DND-41 (cell line): ENCODE results near the gene NRP1.

ENCODE experiments used
- ATAC-seq: fragments of 200-7000 bp; cut with Tn5 transposase; 3 replicates; pipeline ENCODE4 v1.9.1; 2021; ENCODE audit warnings: low read depth; ENCODE audit not compliant: insufficient read depth
- DNase-seq: peaks from one replicate; pipeline ENCODE4 v3.0.0-alpha.2; 2020
- H2AFZ ChIP-seq: 2 replicates; pipeline ENCODE4 v1.6.0; 2012; ENCODE audit warnings: low read depth, low read length
- H3K27ac ChIP-seq: 2 replicates; pipeline ENCODE4 v1.5.1; 2012; ENCODE audit warnings: low read length, inconsistent platforms
- H3K27me3 ChIP-seq: fragments of 200-600 bp; sonication (generic); 2 replicates; pipeline ENCODE4 v1.6.0; 2012; ENCODE audit warnings: low read length, mild to moderate bottlenecking, inconsistent platforms; ENCODE audit not compliant: insufficient read depth, poor library complexity
- H3K36me3 ChIP-seq: 2 replicates; pipeline ENCODE4 v1.5.1; 2012; ENCODE audit warnings: low read length, inconsistent platforms; ENCODE audit not compliant: insufficient read depth
- H3K4me1 ChIP-seq: 2 replicates; pipeline ENCODE4 v1.5.1; 2012; ENCODE audit warnings: mild to moderate bottlenecking, low read length; ENCODE audit not compliant: insufficient read depth
- H3K4me2 ChIP-seq: 2 replicates; pipeline ENCODE4 v1.6.0; 2012; ENCODE audit warnings: mild to moderate bottlenecking, moderate library complexity, low read length, inconsistent platforms; ENCODE audit not compliant: insufficient read depth
- H3K4me3 ChIP-seq, 2 experiments: fragments of 200-600 bp in 1 of 2; shearing (Covaris generic) in 1 of 2; 2 replicates each; pipeline ENCODE4 v1.5.1; 2012 to 2016; ENCODE audit warnings: inconsistent platforms in 2 of 2, low read length in 2 of 2, mild to moderate bottlenecking in 2 of 2, low read depth in 1 of 2, moderate library complexity in 1 of 2
- H3K79me2 ChIP-seq: 2 replicates; pipeline ENCODE4 v1.6.0; 2012; ENCODE audit warnings: low read length, inconsistent platforms; ENCODE audit not compliant: insufficient read depth
- H3K9ac ChIP-seq: 2 replicates; pipeline ENCODE4 v1.6.0; 2012; ENCODE audit warnings: low read depth, mild to moderate bottlenecking, inconsistent platforms, low read length, moderate library complexity
- H3K9me3 ChIP-seq: 2 replicates; pipeline ENCODE4 v1.5.1; 2012; ENCODE audit warnings: low read length, moderate library complexity, mild to moderate bottlenecking, inconsistent platforms; ENCODE audit not compliant: insufficient read depth, severe bottlenecking
- H4K20me1 ChIP-seq: 2 replicates; pipeline ENCODE4 v1.6.0; 2012; ENCODE audit warnings: low read length; ENCODE audit not compliant: insufficient read depth
- EZH2 ChIP-seq: IDR thresholded peaks from 3 replicates; pipeline ENCODE4 v1.6.1; 2012; ENCODE audit warnings: borderline replicate concordance, low read depth, mild to moderate bottlenecking, moderate library complexity, low read length, inconsistent platforms; ENCODE audit not compliant: severe bottlenecking
- TF ChIP-seq, protein P1 (sequence below): IDR thresholded peaks from 2 replicates; pipeline ENCODE4 v1.5.1; 2012; ENCODE audit warnings: borderline replicate concordance, low read length, moderate library complexity, mild to moderate bottlenecking; ENCODE audit not compliant: poor library complexity, severe bottlenecking; ENCODE audit errors: extremely low read depth

The NRP1 gene

DNA sequence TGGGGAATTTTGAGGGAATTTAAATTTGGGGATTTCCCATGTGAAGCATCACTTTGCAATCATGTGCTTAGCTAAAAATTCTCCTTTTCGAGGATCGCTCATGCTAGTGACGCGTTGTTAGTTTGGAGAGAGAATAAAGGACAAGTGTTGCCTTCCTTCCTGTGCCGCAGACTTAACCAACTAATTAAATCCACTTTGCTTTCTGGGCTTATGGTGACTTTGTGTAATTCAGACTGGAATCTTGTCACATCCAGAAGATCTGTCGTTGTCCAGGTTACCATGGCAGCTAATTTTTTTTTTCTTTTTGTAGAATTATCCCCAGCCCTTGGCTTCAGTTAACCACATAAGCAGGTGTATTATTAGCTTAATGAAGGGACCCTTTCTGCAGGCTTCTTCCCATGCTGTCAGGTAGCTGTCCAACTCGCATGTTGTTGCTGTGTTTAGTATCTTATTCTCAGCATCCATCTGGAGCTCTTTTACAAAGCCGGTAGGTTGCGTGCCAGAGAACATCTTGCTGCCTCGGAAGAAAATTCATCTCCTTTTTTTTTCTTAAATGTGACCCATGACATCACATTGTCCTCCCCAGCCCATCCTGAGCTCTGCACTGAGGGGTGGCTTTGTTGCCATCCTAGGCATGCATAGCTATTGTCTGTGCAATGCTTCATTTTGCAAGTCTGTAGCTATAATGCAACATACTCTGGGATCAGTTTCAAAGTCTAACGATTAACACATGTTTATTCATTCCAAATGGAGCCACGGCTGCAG, 47.2 kb upstream of the NRP1 start:
- no peak for DNase-seq
- Histone ChIP-seq H3K4me3 (no peak overlapping the region), H3K27ac (no peak overlapping the region), H3K36me3 (no peaks in the 10 kb centered on the region), H3K4me1 (no peaks in the 10 kb centered on the region), H3K9ac (no peak overlapping the region), H3K79me2 (no peaks in the 10 kb centered on the region), H2AFZ (no peak overlapping the region), H4K20me1 (no peaks in the 10 kb centered on the region), H3K27me3 (peaks cover 4% of the 10 kb centered on the region), H3K9me3 (no peaks in the 10 kb centered on the region), H3K4me2 (no peak overlapping the region)
- no peak for ATAC-seq
- TF ChIP-seq, protein P1, sequence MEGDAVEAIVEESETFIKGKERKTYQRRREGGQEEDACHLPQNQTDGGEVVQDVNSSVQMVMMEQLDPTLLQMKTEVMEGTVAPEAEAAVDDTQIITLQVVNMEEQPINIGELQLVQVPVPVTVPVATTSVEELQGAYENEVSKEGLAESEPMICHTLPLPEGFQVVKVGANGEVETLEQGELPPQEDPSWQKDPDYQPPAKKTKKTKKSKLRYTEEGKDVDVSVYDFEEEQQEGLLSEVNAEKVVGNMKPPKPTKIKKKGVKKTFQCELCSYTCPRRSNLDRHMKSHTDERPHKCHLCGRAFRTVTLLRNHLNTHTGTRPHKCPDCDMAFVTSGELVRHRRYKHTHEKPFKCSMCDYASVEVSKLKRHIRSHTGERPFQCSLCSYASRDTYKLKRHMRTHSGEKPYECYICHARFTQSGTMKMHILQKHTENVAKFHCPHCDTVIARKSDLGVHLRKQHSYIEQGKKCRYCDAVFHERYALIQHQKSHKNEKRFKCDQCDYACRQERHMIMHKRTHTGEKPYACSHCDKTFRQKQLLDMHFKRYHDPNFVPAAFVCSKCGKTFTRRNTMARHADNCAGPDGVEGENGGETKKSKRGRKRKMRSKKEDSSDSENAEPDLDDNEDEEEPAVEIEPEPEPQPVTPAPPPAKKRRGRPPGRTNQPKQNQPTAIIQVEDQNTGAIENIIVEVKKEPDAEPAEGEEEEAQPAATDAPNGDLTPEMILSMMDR, result no peak
- TF ChIP-seq EZH2, result no peak

DNA sequence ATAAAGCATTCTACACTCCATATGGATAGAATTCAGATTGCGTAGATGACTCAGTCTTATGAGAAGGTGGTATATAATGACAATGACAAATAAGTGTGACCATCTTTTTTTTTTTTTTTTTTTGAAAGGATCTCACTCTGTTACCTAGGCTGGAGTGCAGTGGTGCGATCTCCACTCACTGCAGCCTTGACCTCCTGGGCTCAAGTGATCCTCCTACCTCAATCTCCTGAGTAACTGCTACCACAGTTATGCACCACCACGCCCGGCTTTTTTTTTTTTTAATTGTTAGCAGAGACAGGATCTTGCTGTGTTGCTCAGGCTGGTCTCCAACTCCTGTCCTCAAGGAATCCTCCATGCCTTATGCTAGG, 43.2 kb upstream of the NRP1 start:
- Histone ChIP-seq H3K79me2 (no peaks in the 10 kb centered on the region), H3K27me3 (no peaks in the 10 kb centered on the region), H3K4me1 (no peaks in the 10 kb centered on the region), H2AFZ (no peak overlapping the region), H3K36me3 (no peaks in the 10 kb centered on the region), H3K9me3 (no peaks in the 10 kb centered on the region), H4K20me1 (no peaks in the 10 kb centered on the region), H3K9ac (no peak overlapping the region), H3K4me2 (no peak overlapping the region), H3K27ac (no peak overlapping the region), H3K4me3 (no peak overlapping the region)
- ATAC-seq, result no peak
- no peak for DNase-seq
- TF ChIP-seq EZH2, result no peak
- TF ChIP-seq, protein P1, result no peak

DNA sequence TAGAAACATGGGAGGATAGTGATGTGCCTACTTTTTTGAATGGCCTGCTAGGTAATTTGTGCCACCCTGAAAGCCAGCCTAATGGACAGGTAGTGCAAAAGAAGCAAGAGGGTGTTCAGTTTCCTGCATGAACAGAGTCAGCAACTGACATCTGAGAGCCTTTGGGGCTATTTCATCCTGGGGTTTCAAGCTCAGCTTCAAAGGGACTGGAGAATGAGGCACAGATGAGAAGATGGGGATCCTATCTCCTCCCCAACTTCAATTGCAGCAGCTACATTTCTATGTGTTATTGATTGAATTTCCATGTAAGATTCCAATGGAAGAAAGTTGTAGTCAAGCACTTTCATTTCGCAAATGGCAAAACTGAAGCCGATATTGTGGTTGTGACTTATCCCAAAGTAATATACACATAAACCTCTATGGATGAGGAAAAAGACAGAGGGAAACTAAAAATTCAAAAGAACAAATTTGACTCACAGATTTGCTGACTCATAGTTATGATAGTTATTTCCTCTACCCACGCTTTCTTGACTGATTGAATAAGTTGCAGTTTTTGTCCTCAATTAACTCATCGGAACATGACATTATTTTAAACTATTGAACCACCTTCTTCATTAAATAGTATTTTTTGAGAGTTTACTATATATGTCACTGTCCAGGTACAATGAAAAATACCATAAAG, 42.6 kb upstream of the NRP1 start:
- no peaks in the 10 kb centered on the region for H4K20me1 ChIP-seq
- TF ChIP-seq, protein P1, result no peak
- TF ChIP-seq EZH2, result no peak
- H3K9ac ChIP-seq, result no peak overlapping the region
- H3K36me3 ChIP-seq, result no peaks in the 10 kb centered on the region
- no peaks in the 10 kb centered on the region for H3K9me3 ChIP-seq
- ATAC-seq, result no peak
- no peak for DNase-seq
- no peaks in the 10 kb centered on the region for H3K4me1 ChIP-seq
- H3K4me2 ChIP-seq, result no peak overlapping the region
- no peak overlapping the region for H2AFZ ChIP-seq
- no peak overlapping the region for H3K4me3 ChIP-seq
- no peaks in the 10 kb centered on the region for H3K79me2 ChIP-seq
- H3K27me3 ChIP-seq, result no peaks in the 10 kb centered on the region
- no peak overlapping the region for H3K27ac ChIP-seq
